Measurements from ENCODE around the gene CACNG7.

CACNG7 gene

GRCh38 chr19:53879140-53880081 lies 29.7 kb upstream of the CACNG7 start:
- peak; percentile 71 for DNase-seq

- no peak for DNase-seq
Measured at GRCh38 chr19:53880711-53881481, 28.2 kb upstream of the CACNG7 start.

GRCh38 chr19:53881482-53882390 lies 27.3 kb upstream of the CACNG7 start, which contains the start of gene PRKCG:
Gene PRKCG, plus strand, starts transcription at chr19:53882197. Its CDS starts 298 bp downstream, at chr19:53882495.
- no peak for DNase-seq

DNA sequence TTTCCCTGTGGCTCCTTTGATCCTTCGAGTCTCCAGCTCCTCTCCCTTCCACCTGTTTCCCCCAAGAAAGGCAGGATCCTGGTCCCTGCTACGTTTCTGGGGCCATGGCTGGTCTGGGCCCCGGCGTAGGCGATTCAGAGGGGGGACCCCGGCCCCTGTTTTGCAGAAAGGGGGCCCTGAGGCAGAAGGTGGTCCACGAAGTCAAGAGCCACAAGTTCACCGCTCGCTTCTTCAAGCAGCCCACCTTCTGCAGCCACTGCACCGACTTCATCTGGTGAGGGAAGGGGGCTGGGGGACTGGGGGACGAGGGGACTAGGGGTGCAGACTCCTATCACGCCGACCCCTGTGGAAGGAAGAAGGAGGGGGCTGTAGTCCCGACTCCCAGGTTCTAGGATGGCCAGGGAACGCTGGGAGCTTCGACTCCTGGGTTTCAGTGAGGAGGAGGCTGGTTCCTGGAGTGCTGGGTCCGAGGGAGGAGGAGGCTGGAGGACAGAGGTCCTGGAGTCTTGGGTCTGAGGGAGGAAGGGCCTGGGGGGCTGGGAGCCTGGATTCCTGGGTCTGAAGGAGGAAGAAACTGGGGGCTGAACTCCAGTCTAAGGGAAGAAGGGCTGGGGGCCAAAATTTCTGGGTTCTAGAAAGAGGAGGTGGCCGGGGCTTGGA lies 26.6 kb upstream of the CACNG7 start:
- DNase-seq, result no peak

DNA sequence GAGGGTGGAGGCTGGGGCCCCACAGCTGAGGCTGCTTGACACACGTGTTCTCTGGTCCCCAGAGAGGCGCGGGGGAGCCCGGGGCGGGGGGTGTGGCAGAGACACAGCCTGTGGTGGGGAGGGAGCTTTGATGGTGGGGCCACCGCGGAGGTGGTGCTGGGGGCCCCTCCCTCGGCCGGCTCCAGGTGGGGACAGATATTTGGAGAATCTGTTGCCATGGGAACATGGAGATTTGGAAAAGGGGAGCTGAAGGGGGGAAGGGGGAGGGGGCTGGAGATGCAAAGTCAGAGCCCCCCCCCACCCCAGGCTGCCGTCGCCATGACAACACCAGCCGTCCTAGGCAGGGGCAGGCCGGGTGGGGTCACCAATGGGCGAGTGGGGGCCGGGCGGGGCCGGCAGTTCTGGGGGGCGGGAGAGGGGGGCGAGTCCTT lies 25.8 kb upstream of the CACNG7 start:
- DNase-seq, result no peak

GRCh38 chr19:53883741-53884140 lies 25.3 kb upstream of the CACNG7 start:
- no peak for DNase-seq

- no peak for DNase-seq
Measured at GRCh38 chr19:53884256-53884655, 24.8 kb upstream of the CACNG7 start.

DNA sequence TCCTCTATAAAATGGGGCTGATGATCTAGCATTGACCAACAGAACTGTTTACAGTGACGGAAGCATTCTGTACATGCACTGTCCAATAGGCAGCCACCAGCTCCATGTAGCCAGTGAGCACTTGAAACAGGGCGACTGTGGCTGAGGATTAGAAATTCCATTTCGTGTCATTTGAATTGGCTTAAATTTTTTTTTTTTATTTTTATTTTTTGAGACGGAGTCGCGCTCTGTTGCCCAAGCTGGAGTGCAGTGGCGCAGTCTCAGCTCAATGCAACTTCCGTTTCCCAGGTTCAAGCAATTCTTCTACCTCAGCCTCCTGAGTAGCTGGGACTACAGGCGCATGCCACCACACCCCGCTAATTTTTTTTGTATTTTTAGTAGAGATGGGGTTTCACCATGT lies 24.0 kb upstream of the CACNG7 start:
- no peak for DNase-seq

DNA sequence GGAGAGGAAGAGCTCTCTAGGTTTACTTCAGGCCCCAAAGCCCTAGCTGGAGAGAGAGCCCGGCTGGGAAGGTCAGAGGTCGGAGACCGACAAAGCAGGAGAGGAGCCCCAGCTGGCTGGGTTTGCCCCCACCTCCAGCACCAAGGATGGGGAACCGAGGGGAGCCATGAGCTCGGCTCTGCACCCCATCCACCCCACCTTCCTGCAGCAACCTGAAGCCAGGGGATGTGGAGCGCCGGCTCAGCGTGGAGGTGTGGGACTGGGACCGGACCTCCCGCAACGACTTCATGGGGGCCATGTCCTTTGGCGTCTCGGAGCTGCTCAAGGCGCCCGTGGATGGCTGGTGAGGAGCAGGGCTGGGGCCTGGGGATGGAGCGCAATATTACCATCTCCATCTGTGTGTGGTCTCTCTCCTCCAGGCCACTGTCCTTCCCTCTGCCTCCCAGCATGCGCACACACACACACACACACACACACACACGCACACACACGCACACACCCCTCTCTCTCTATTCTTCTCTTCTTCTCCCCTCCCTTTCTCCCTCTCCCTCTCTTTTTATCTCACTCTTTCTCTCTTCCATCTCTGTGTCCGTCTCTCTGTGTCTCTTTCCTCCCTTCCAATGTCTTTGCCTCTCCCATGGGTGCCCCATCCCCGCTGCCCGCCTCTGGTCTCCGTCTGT lies 16.6 kb upstream of the CACNG7 start:
- DNase-seq, result no peak

GRCh38 chr19:53892981-53893325 lies 16.1 kb upstream of the CACNG7 start:
- no peak for DNase-seq

DNA sequence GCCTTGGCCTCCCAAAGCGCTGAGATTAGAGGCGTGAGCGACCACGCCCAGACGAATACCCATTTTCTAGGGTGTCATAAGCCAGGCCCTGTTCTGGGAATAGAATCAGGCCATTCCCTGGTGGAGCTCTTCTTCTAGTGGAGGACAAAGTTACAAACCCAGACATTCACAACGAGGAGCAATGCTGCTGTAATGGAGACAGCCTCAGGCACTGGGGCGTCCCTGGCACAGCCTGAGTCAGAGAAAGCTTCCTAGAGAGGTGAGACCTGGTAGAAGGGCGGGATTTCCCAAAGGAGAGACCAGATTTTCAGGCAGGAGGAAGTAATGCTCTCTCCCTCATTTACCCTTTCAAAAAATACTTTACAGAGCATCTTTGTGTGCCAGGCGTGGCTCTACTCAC lies 14.4 kb upstream of the CACNG7 start:
- DNase-seq, result no peak

- no peak for DNase-seq
Measured at GRCh38 chr19:53896682-53897081, 12.4 kb upstream of the CACNG7 start.

GRCh38 chr19:53897459-53897858 lies 11.6 kb upstream of the CACNG7 start:
- no peak for DNase-seq

DNA sequence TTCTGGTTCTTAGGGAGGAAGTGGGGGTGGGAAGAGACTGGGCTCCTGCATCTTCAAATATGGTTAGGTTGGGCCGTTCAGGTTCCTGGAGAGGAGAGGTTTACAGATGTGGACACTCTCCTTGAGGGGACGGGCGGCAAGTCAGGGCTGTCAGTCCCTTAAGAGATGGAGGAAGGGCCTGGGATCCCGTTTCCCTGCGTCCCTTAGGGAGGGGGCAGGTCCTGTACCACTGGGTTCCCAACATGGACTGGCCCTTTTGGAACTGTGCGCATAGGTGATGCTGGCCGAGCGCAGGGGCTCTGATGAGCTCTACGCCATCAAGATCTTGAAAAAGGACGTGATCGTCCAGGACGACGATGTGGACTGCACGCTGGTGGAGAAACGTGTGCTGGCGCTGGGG lies 10.9 kb upstream of the CACNG7 start:
- DNase-seq, result no peak

GRCh38 chr19:53898636-53899341 lies 10.3 kb upstream of the CACNG7 start:
- no peak for DNase-seq

GRCh38 chr19:53900191-53900860 lies 8.8 kb upstream of the CACNG7 start:
- DNase-seq, result no peak

DNA sequence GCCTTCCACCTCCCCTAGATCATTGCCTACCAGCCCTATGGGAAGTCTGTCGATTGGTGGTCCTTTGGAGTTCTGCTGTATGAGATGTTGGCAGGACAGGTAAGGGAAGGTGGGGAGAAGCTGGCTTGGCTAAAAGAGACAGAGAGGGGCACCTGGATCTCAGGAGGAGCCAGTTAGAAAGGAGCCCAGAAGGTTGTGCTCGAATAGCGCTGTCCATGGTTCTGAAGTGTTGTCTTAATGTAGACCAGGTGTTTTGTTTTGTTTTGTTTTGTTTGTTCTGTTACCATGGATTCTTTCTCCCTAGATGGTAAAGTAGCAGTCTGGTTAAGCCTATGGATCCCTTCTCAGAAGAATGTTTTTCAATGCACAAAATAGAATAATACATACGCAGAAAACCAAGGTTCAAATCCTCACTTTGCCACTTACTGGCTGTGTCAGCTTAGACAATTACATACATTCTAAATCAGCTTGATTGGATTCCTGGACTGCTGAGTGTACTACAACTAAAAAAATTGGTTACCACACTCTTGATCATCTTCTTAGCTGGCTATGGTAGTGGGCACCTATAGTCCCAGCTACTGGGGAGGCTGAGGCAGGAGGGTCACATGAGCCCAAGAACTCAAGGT lies 5.9 kb upstream of the CACNG7 start:
- peak; percentile 40 for DNase-seq

DNA sequence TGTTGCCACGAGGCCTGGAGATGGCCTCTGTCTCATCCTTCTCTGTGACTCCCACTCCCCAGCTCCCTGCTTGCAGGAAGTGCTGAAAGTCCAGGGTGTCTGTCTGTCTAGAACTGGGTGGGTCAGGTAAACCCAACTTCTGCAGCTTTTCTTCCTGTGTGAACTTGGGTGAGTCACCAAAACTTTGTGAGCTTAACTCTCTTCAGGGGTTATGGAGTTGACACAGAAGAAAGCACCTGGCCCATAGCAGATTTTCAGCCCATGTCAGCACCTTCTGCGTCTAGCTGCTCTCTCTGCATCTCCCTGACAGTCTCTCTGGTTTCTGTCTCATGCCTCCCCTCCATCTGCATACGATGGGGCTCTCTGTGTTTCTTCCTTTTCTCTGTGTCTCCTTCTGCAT lies 4.2 kb upstream of the CACNG7 start:
- DNase-seq, result no peak

- DNase-seq, result no peak
Measured at GRCh38 chr19:53905787-53906186, 3.3 kb upstream of the CACNG7 start.

All from amniotic stem cell (primary cell).